SK-N-SH treated with all-trans-retinoic acid at 6 μM for 48 hours (cell line): ENCODE measurements around the gene PLD1.

ENCODE experiments used
- ESRRG ChIP-seq: fragments of 250-450 bp; sonication (Bioruptor Pico); IDR thresholded peaks from 2 replicates; pipeline ENCODE4 v1.6.1; 2021; ENCODE audit warnings: mild to moderate bottlenecking
- PPARA ChIP-seq: fragments of 250-450 bp; sonication (Bioruptor Pico); IDR thresholded peaks from 2 replicates; pipeline ENCODE4 v1.5.0; 2020; ENCODE audit warnings: mild to moderate bottlenecking, borderline replicate concordance
- TOX ChIP-seq: fragments of 250-450 bp; sonication (Bioruptor Pico); IDR thresholded peaks from 2 replicates; pipeline ENCODE4 v1.8.0; 2021; ENCODE audit warnings: mild to moderate bottlenecking, moderate library complexity, borderline replicate concordance

- TF ChIP-seq PPARA (CRISPR knock-in tag), result no peak
- TF ChIP-seq ESRRG (CRISPR knock-in tag), result no peak
- no peak for TF ChIP-seq TOX (CRISPR knock-in tag)
Observed at GRCh38 chr3:171703144-171703543, 107.1 kb downstream of the PLD1 start.
